SK-N-SH (cell line): ENCODE results near the gene EIF1AD. TPM values are rescaled to one million over a fixed set of nuclear protein-coding genes. Genes with fewer than 3 reads are reported as not detected.

Experiments
- CTCF ChIA-PET: fragments of 300-600, 350-600 bp; formaldehyde crosslinking; extraction: SDS; loops from one replicate; lab custom pipeline; 2021; lab: Yijun Ruan, JAX
- POLR2A ChIA-PET: fragments of 350-600 bp; sonication (Branson Sonifier 250); formaldehyde crosslinking; extraction: SDS; loops from one replicate; lab custom pipeline; 2020; ENCODE audit warnings: antibody characterized with exemption, inconsistent platforms; lab: Yijun Ruan, JAX
- DNase-seq: peaks from one replicate; pipeline ENCODE4 v3.0.0; 2012
- H2AFZ ChIP-seq: fragments of 200-600 bp; sonication (generic); 2 replicates; pipeline ENCODE4 v1.8.1; 2016; ENCODE audit warnings: antibody characterized with exemption, mild to moderate bottlenecking, low read depth
- H3F3A ChIP-seq: fragments of 200-600 bp; sonication (generic); replicated peaks from 2 replicates; pipeline ENCODE3; 2016; ENCODE audit warnings: antibody characterized with exemption, mild to moderate bottlenecking; ENCODE audit not compliant: insufficient read depth
- H3K27ac ChIP-seq, 2 experiments: fragments of 200-500 bp in 1 of 2; fragments of 200-600 bp in 1 of 2; sonication (Bioruptor generic) in 1 of 2; sonication (generic), shearing (Covaris generic) in 1 of 2; 2 replicates each; pipeline versions ENCODE4 v1.5.1 to v1.6.1; 2014 to 2016; ENCODE audit warnings: low read depth in 2 of 2, inconsistent platforms in 1 of 2, low read length in 1 of 2, mild to moderate bottlenecking in 1 of 2, mixed read lengths in 1 of 2
- H3K27me3 ChIP-seq: fragments of 200-600 bp; sonication (generic), shearing (Covaris generic); 2 replicates; pipeline ENCODE4 v1.6.1; 2016; ENCODE audit warnings: mixed run types; ENCODE audit not compliant: insufficient read depth
- H3K36me3 ChIP-seq, 2 experiments: fragments of 200-500 bp in 1 of 2; fragments of 200-600 bp in 1 of 2; sonication (Bioruptor generic) in 1 of 2; sonication (generic) in 1 of 2; replicated peaks in 1 of 2; 2 replicates each; pipeline versions ENCODE3 to v1.5.1; 2014 to 2016; ENCODE audit warnings: low read length in 1 of 2, mild to moderate bottlenecking in 1 of 2; ENCODE audit not compliant: insufficient read depth in 2 of 2, control insufficient read depth in 1 of 2
- H3K4me1 ChIP-seq, 2 experiments: fragments of 200-500 bp in 1 of 2; fragments of 200-600 bp in 1 of 2; sonication (Bioruptor generic) in 1 of 2; sonication (generic), shearing (Covaris generic) in 1 of 2; 2 replicates each; pipeline versions ENCODE4 v1.5.1 to v1.6.1; 2014 to 2016; ENCODE audit warnings: low read depth in 1 of 2, low read length in 1 of 2, mixed run types in 1 of 2; ENCODE audit not compliant: insufficient read depth in 2 of 2, control insufficient read depth in 1 of 2
- H3K4me2 ChIP-seq: fragments of 200-600 bp; sonication (generic), shearing (Covaris generic); 2 replicates; pipeline ENCODE4 v1.6.1; 2017; ENCODE audit warnings: mixed run types
- H3K4me3 ChIP-seq, 2 experiments: fragments of 200-500 bp in 1 of 2; fragments of 200-600 bp in 1 of 2; sonication (Bioruptor generic) in 1 of 2; sonication (generic), shearing (Covaris generic) in 1 of 2; 2 replicates each; pipeline versions ENCODE4 v1.5.1 to v1.8.1; 2014 to 2016; ENCODE audit warnings: low read depth in 2 of 2, inconsistent platforms in 1 of 2, low read length in 1 of 2, mild to moderate bottlenecking in 1 of 2, mixed read lengths in 1 of 2, moderate library complexity in 1 of 2
- H3K79me2 ChIP-seq: fragments of 200-600 bp; sonication (generic); 2 replicates; pipeline ENCODE4 v1.8.1; 2017; ENCODE audit warnings: mild to moderate bottlenecking; ENCODE audit not compliant: insufficient read depth
- H3K9ac ChIP-seq: fragments of 200-600 bp; sonication (generic); 2 replicates; pipeline ENCODE4 v1.6.1; 2017; ENCODE audit warnings: mixed run types
- H3K9me2 ChIP-seq: fragments of 200-600 bp; sonication (generic); 2 replicates; pipeline ENCODE4 v1.6.1; 2017; ENCODE audit warnings: mixed run types
- H3K9me3 ChIP-seq: fragments of 200-600 bp; sonication (generic); 2 replicates; pipeline ENCODE4 v1.6.1; 2017; ENCODE audit warnings: mixed run types, mild to moderate bottlenecking, moderate library complexity
- H4K20me1 ChIP-seq: fragments of 200-600 bp; sonication (generic); 2 replicates; pipeline ENCODE4 v1.6.1; 2017; ENCODE audit warnings: mild to moderate bottlenecking, mixed run types; ENCODE audit not compliant: insufficient read depth
- CHD2 ChIP-seq: fragments of 150-350 bp; IDR thresholded peaks from 2 replicates; pipeline ENCODE4 v1.6.1; 2018; ENCODE audit warnings: low read length; ENCODE audit not compliant: partially characterized antibody
- ELF1 ChIP-seq: IDR thresholded peaks from 2 replicates; pipeline ENCODE4 v1.4.0; 2012
- GABPA ChIP-seq: IDR thresholded peaks from 2 replicates; pipeline ENCODE4 v1.4.0; 2012; ENCODE audit warnings: low read depth, mild to moderate bottlenecking
- IRF3 ChIP-seq: fragments of 150-350 bp; IDR thresholded peaks from 2 replicates; pipeline ENCODE4 v1.6.1; 2016; ENCODE audit warnings: mild to moderate bottlenecking, low read depth, low read length
- NFIC ChIP-seq: IDR thresholded peaks from 2 replicates; pipeline ENCODE4 v1.4.0; 2012; ENCODE audit warnings: borderline replicate concordance
- RAD21 ChIP-seq: IDR thresholded peaks from 2 replicates; pipeline ENCODE4 v1.6.1; 2012; ENCODE audit warnings: mild to moderate bottlenecking, low read length
- RCOR1 ChIP-seq: fragments of 150-350 bp; IDR thresholded peaks from 2 replicates; pipeline ENCODE4 v1.6.1; 2017; ENCODE audit warnings: antibody characterized with exemption, low read length
- REST ChIP-seq: IDR thresholded peaks from 2 replicates; pipeline ENCODE4 v1.6.1; 2012; ENCODE audit warnings: mild to moderate bottlenecking, low read depth, low read length, moderate library complexity
- RFX5 ChIP-seq: IDR thresholded peaks from 2 replicates; pipeline ENCODE4 v1.6.1; 2012; ENCODE audit warnings: mild to moderate bottlenecking, improper control_type of control experiment, low read length
- RXRA ChIP-seq: IDR thresholded peaks from 2 replicates; pipeline ENCODE4 v1.4.0; 2012; ENCODE audit warnings: low read depth, mild to moderate bottlenecking, borderline replicate concordance
- SMC3 ChIP-seq: IDR thresholded peaks from 2 replicates; pipeline ENCODE4 v1.6.1; 2012; ENCODE audit warnings: low read depth, low read length, improper control_type of control experiment
- TAF1 ChIP-seq: IDR thresholded peaks from 2 replicates; pipeline ENCODE4 v1.6.1; 2012; ENCODE audit warnings: low read depth, mild to moderate bottlenecking, low read length, moderate library complexity, borderline replicate concordance
- USF1 ChIP-seq: IDR thresholded peaks from 2 replicates; pipeline ENCODE4 v1.4.0; 2012; ENCODE audit warnings: low read depth, borderline replicate concordance
- USF2 ChIP-seq: fragments of 150-350 bp; IDR thresholded peaks from 2 replicates; pipeline ENCODE4 v1.6.1; 2017; ENCODE audit warnings: antibody characterized with exemption, low read length, low read depth, borderline replicate concordance
- WGBS: methylation state at CpG from one replicate; pipeline ENCODE4 v1.1.6; 2017; ENCODE audit warnings: low lambda C conversion rate; 5-methylcytosine and 5-hydroxymethylcytosine counted together
- polyA plus RNA-seq, 3 experiments: library from polyadenylated mRNA; depleted of rRNA; stranded (reverse); fragments of >200 nt; gene quantifications; 2 replicates each; pipeline ENCODE4 v1.2.3, GENCODE V29; 2012

Gene EIF1AD
- polyA plus RNA-seq, 1 of the 3 experiments (the other 2 are of a cell fraction) = 28.9 TPM

- TF ChIP-seq GABPA (no peak), RFX5 (no peak), IRF3 (no peak), RCOR1 (no peak), SMC3 (no peak), RXRA (no peak), RAD21 (no peak), TAF1 (no peak), USF1 (no peak), USF2 (no peak), CHD2 (no peak), ELF1 (no peak), NFIC (no peak), REST (no peak)
- Histone ChIP-seq H3K79me2 (peaks cover 38% of the 10 kb centered on the region; the same call in 1 of the 2 replicates), H3K4me2 (no peak overlapping the region), H4K20me1 (no peaks in the 10 kb centered on the region), H3K4me1 (peaks cover 11 to 44% of the 10 kb centered on the region in 2 experiments; a peak in 3 of 4 replicates), H3K9ac (no peak overlapping the region), H3K27me3 (no peaks in the 10 kb centered on the region), H3K9me3 (no peaks in the 10 kb centered on the region), H3K9me2 (no peaks in the 10 kb centered on the region), H2AFZ (no peak overlapping the region), H3K4me3 (no peak overlapping the region), H3K36me3 (no peaks in the 10 kb centered on the region), H3F3A (peaks cover 34% of the 10 kb centered on the region), H3K27ac (no peak overlapping the region)
- no peak for DNase-seq
- ChIA-PET CTCF (no interaction called here), POLR2A (no interaction called here)
- 87% methylated on average over 4 of the region's 4 CpGs for WGBS
Observed at GRCh38 chr11:66017321-66017720, 15.4 kb upstream of the EIF1AD start.
